Measurements from ENCODE around the gene NFYC.

The NFYC gene

DNA sequence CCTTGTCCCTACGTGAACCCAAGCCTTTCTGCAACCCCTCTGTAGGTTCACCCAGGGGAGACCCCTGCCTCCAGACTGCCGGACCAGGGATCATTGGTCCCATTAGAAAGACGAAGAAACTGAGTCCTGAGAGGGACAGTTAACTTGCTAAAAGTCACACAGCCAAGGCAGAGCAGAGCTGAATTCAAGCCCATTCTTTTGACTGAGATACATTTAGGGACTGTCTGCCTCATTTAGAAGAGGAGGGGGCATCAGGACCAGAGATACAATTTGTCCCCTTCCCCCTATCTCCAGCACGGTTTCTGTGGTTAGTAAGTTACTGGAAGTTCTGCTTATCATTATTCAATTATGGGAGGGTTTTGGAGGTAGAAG lies 111.2 kb downstream of the NFYC start:
- TF ChIP-seq, protein P1, sequence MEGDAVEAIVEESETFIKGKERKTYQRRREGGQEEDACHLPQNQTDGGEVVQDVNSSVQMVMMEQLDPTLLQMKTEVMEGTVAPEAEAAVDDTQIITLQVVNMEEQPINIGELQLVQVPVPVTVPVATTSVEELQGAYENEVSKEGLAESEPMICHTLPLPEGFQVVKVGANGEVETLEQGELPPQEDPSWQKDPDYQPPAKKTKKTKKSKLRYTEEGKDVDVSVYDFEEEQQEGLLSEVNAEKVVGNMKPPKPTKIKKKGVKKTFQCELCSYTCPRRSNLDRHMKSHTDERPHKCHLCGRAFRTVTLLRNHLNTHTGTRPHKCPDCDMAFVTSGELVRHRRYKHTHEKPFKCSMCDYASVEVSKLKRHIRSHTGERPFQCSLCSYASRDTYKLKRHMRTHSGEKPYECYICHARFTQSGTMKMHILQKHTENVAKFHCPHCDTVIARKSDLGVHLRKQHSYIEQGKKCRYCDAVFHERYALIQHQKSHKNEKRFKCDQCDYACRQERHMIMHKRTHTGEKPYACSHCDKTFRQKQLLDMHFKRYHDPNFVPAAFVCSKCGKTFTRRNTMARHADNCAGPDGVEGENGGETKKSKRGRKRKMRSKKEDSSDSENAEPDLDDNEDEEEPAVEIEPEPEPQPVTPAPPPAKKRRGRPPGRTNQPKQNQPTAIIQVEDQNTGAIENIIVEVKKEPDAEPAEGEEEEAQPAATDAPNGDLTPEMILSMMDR (IDR thresholded peaks at IDR 0.05; ENCODE audit: low read depth, low read length): no peak
- no peak for DNase-seq (ENCODE audit: extremely low read depth, low read depth)

DNA sequence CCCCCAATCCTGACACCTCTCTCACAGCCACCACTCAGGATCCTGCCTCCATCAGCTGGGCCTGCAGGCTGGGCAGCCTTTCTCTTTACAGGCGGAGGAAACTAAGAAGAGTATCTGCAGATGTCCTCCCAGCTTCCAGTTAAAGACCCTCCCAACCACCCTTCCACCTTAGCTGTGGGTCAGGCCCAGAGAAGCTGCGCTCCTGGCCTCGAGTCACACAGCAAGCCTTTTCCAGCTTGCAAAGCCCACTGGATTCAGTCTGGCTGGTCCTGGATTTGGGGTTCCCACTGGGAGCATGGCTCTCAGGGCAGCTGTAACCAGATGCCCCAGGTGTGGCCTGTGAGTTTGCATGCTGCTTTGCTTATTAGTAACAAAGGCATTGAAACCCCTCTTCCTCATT lies 111.9 kb downstream of the NFYC start:
- DNase-seq (ENCODE audit: extremely low read depth, low read depth): no peak
- TF ChIP-seq, protein P1 (IDR thresholded peaks at IDR 0.05; ENCODE audit: low read depth, low read length): no peak

DNA sequence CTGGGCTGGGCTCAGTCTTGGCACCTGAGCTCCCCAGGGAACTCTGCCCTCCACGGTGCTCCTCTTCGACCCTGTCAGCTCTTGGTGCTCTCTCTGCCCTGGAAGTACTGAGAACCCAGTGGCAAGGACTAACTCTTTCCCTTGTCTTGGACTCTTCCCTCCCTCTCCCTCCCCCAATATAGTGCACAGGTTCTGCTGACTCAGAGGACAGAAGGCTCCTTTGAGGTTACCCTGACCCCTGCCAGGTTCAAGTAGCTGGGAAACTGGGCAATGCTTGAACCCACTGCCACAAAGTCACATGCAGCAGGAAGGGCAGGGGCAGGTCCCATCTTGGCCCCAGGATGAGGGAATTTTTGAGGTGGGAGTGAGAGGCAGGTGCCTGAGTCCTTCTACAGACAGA lies 112.4 kb downstream of the NFYC start:
- DNase-seq (ENCODE audit: extremely low read depth, low read depth): no peak
- TF ChIP-seq, protein P1 (IDR thresholded peaks at IDR 0.05; ENCODE audit: low read depth, low read length): no peak

DNA sequence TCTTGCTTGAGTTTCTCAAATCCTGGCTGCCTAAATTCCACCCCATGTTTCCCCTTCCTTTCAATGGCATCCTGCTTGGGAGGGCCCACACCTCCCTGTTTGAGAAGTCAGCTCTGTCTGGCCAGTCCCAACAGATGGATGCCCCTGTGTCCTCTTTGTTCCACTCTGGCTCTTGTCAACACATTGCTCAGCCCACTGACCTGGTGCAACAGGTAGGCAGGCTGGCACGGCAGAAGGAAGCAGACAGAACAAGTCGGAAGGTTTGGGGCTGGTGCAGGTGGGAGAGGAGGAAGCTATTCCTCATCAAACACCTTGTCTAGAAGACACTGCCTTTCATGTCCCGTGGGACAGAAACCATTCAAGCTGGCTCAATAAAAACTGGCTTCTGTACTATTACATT lies 114.7 kb downstream of the NFYC start:
- TF ChIP-seq, protein P1 (IDR thresholded peaks at IDR 0.05; ENCODE audit: low read depth, low read length): no peak

DNA sequence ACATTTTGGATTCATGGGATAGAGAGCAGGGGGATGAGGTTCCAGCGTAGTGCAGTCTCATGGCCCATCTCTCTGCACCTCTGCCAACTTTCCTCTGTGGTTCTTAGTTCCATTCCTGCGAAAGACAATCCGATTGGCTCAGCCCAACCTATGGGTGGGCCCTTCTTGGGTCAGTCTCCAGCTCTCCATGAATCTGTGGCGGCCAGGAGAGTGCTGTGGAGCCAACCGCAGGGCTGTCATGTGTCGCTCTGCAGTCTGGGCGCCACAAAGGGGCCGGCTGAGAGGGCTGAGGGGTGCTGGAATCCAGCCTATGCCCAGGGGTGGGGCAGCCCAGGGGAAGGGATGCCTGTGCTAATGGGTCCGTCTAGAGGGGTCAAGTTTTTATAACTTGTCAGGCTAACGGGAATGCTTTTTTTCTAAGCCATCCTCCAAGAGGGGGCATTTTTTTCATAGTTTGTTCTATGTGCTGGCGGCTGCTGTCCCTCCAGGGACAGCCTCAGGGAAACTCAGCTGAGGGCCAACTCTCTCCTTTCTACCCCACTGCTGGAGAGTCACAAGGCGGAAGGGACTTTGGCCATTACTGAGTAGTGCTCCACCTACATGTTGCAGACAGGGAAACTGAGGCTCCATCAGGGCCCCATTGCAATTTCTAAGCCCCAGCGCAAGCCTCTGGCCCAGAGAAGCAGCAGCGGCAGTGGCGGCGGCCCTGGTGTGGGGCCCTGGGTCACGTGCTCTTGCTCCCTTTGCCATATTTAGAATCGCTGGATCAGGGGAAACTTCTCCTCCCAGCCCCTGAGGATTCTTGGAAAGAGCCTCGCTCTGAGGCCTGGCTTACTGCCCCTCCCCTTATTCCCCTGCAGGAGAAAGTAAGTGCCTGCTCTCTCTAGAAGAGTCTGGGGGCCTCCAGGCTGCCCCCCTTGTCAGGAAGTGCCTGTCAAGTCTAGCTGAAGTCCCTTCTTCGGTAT lies 115.5 kb downstream of the NFYC start:
- TF ChIP-seq, protein P1 (IDR thresholded peaks at IDR 0.05; ENCODE audit: low read depth, low read length): no peak
- DNase-seq (ENCODE audit: extremely low read depth, low read depth): no peak

More for the DNA sequence above, 114.7 kb downstream of the NFYC start:
- no peak for DNase-seq (ENCODE audit: extremely low read depth, low read depth)

DNA sequence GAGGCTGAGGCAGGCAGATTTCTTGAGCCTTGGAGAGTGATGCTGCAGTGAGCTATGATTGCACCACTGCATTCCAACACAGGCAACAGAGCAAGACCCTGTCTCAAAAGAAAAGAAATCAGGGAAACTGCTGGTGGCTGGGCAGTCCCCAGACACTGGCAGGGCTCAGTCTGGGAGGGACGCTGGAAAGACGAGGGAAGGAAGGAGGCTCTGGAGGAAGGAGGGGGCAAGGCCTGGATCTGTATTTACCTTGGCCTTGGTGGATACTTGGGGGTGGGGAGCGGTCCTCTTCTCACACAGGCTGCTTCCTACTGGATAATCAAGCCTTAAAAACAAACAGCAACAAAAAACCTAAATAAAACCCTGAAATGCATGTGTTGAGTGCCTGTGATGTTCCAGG lies 116.5 kb downstream of the NFYC start:
- TF ChIP-seq, protein P1 (IDR thresholded peaks at IDR 0.05; ENCODE audit: low read depth, low read length): no peak
- no peak for DNase-seq (ENCODE audit: extremely low read depth, low read depth)

DNA sequence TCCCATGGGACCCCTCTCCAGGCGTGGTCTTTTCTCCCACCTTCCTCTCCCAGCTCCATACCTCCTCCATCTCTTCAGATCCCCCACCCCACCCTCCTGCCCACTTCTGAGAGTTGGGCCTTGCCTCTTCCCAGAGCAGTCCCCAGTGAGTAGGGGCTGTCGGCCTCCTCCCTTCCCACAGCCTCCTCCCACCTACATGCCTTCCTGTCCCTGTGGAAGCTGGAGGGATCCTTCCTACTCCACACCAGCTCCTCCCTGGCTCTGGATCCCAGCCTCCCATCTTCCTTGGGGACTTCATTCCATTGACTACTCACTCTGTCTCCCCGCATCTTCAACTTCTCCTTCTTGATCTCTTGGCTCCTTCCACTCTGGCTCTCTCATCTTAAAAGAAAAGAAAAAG lies 116.9 kb downstream of the NFYC start:
- DNase-seq (ENCODE audit: extremely low read depth, low read depth): no peak
- TF ChIP-seq, protein P1 (IDR thresholded peaks at IDR 0.05; ENCODE audit: low read depth, low read length): no peak
